Spleen (tissue), 13 donors: ENCODE measurements around the gene CTAGE1. TPM values are rescaled to one million over a fixed set of nuclear protein-coding genes. Genes with fewer than 3 reads are reported as not detected.

ENCODE experiments used
- DNase-seq: peaks from one replicate; pipeline ENCODE4 v3.0.0-alpha.2; 2020
- H3K27ac ChIP-seq, 8 donors: fragments of 200-600 bp; sonication (generic) in 7 of 8; 1 replicate in 4 of 8; 2 replicates in 4 of 8; pipeline versions ENCODE4 v1.5.0 to v1.8.0; 2016 to 2021; ENCODE audit warnings: inconsistent platforms in 4 of 8, mild to moderate bottlenecking in 4 of 8, moderate library complexity in 1 of 8
- H3K27me3 ChIP-seq, 7 donors: fragments of 200-600 bp; sonication (generic) in 6 of 7; replicated peaks in 1 of 7; 1 replicate in 4 of 7; 2 replicates in 3 of 7; pipeline versions ENCODE4 v1.5.0 to v1.8.0; 2016 to 2021; ENCODE audit warnings: inconsistent platforms in 3 of 7, mild to moderate bottlenecking in 1 of 7
- H3K36me3 ChIP-seq, 6 donors: fragments of 200-600 bp; sonication (generic) in 5 of 6; 1 replicate in 4 of 6; 2 replicates in 2 of 6; pipeline versions ENCODE4 v1.5.0 to v1.8.0; 2016 to 2021; ENCODE audit warnings: inconsistent platforms in 2 of 6
- H3K4me1 ChIP-seq, 6 donors: fragments of 200-600 bp; sonication (generic) in 5 of 6; 1 replicate in 3 of 6; 2 replicates in 3 of 6; pipeline versions ENCODE4 v1.5.0 to v1.8.0; 2016 to 2021; ENCODE audit warnings: inconsistent platforms in 3 of 6
- H3K4me3 ChIP-seq, 8 donors: fragments of 200-600 bp; sonication (generic) in 7 of 8; 1 replicate in 4 of 8; 2 replicates in 4 of 8; pipeline versions ENCODE4 v1.5.0 to v1.8.0; 2016 to 2021; ENCODE audit warnings: inconsistent platforms in 4 of 8, mild to moderate bottlenecking in 4 of 8, moderate library complexity in 2 of 8
- H3K9me3 ChIP-seq, 8 donors: fragments of 200-600 bp; sonication (generic) in 7 of 8; 1 replicate in 4 of 8; 2 replicates in 4 of 8; pipeline versions ENCODE4 v1.5.0 to v1.8.0; 2016 to 2021; ENCODE audit warnings: inconsistent platforms in 4 of 8
- CTCF ChIP-seq, 11 experiments: fragments of 200-600 bp in 7 of 11; fragments of 450-650 bp in 4 of 11; sonication (generic) in 4 of 11; IDR thresholded peaks in 8 of 11; conservative IDR thresholded peaks in 3 of 11; 1 replicate in 7 of 11; 2 replicates in 4 of 11; pipeline versions ENCODE4 v1.4.0 to v1.8.0; 2016 to 2021; ENCODE audit warnings: antibody characterized with exemption in 11 of 11, inconsistent platforms in 4 of 11, mild to moderate bottlenecking in 1 of 11
- POLR2A ChIP-seq, 3 donors: fragments of 450-650 bp; IDR thresholded peaks; one replicate each; pipeline ENCODE4 v1.5.1; 2017; ENCODE audit warnings: antibody characterized with exemption in 3 of 3, mild to moderate bottlenecking in 1 of 3
- POLR2AphosphoS5 ChIP-seq, 3 donors: sonication (generic); formaldehyde crosslinking; IDR thresholded peaks; one replicate each; pipeline ENCODE4 v1.5.1; 2017; ENCODE audit warnings: antibody characterized with exemption in 3 of 3
- WGBS, 5 donors: extraction: QIAGEN DNeasy Blood & Tissue Kit in 3 of 5; methylation state at CpG; one replicate each; pipeline versions ENCODE4 v1.1.5 to v1.1.7; 2013 to 2018; 5-methylcytosine and 5-hydroxymethylcytosine counted together
- intact Hi-C: fragments of 100-400 bp; cut with DNase I; formaldehyde crosslinking; loops from one replicate; pipeline ENCODE4 v1.15.0; 2023; ENCODE audit warnings: low total_unique reads
- long read RNA-seq, 2 donors: transcript quantifications; one replicate each; lab custom pipeline, GENCODE V29; 2026
- polyA plus RNA-seq, 3 donors: library from polyadenylated mRNA; stranded (reverse); fragments of 200-250 nt; gene quantifications; one replicate each; pipeline ENCODE4 v1.2.1, GENCODE V29; 2013
- total RNA-seq, 7 donors: library from RNA; depleted of rRNA in 3 of 7; stranded (reverse); fragments of >200 nt in 3 of 7; fragmentation: NEBNext Ultra II Directional in 4 of 7; extraction: Animal tissue kit (Norgen Biotek cat#: 25700) in 4 of 7; gene quantifications; one replicate each; pipeline versions ENCODE4 v1.1.0 to v1.2.1, GENCODE V29; 2016 to 2021
- donor health status: healthy with polysubstance abuse.
- donor health status: DM: no; HTN: no; CAD: no; lungs with moderate emphysema.
- donor health status: DM: no; HTN: no; CAD: no.
- donor health status: Bipolar disorder and iron deficiency.
- donor health status: healthy.
- donor health status: DM: no; HTN: no; CAD: no.
- donor health status: DM: yes; HTN: yes; CAD: no.

Gene CTAGE1
- total RNA-seq, result not detected
- not detected for polyA plus RNA-seq
- long read RNA-seq, donor 1, result 0 reads
- long read RNA-seq, donor 2, result 0 reads

DNA sequence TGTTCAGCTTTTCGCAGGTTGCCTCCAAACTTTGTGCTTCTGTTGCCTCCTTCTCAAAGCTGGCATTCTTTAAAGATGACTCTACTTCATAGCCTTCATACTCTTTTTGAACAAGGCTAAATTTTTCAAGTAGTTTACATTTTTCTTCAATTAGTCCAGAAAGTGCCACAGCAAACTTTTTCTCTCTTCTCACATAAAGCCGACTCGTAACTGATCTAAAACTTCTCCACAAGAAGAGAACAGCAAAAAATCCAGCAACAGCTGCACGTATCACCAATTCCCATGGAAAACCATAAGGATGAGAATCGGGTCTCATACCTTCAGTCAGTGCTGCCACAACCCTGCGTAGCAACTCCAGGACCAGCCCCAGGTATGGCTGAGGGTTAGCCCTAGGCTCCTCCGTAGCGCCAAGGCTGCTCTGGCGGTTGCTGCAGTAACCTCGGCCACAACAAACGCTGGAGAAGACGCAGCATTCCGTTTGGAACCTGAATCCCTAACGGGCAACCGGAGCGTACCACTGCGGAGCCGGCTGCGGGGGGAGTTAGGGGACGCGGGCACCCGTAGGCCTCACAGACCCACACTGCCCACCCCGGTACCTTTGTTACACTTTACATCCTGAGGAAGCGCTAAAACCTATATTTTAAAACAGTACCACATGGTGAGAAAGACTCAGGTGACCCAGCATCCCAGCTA, at the start of gene CTAGE1:
CTAGE1 (minus strand) TSS at position 420 of the 693 bp plus-strand sequence; CDS start at position 316, 104 bp downstream.
- no peaks in the 10 kb centered on the region for H3K27me3 ChIP-seq
- no peaks in the 10 kb centered on the region for H3K36me3 ChIP-seq
- whole genome bisulfite sequencing, 5 donors, result 85 to 89% (median 87%) methylated on average over 20 to 24 of the region's 24 CpGs
- DNase-seq, result no peak
- no peak within 1 kb of the TSS for H3K4me3 ChIP-seq
- intact Hi-C loops, result no loop called here
- no peak for TF ChIP-seq CTCF (IDR thresholded peaks at IDR 0.05 in 8 of 11, conservative IDR thresholded peaks at IDR 0.05 in 3 of 11)
- TF ChIP-seq POLR2AphosphoS5 (IDR thresholded peaks at IDR 0.05), result no peak
- no peak for TF ChIP-seq POLR2A (IDR thresholded peaks at IDR 0.05)
- H3K27ac ChIP-seq, result no peak within 1 kb of the TSS
- no peaks in the 10 kb centered on the region for H3K4me1 ChIP-seq
- H3K9me3 ChIP-seq, result peaks cover 0 to 9% (median 0%) of the 10 kb centered on the region in 8 donors

DNA sequence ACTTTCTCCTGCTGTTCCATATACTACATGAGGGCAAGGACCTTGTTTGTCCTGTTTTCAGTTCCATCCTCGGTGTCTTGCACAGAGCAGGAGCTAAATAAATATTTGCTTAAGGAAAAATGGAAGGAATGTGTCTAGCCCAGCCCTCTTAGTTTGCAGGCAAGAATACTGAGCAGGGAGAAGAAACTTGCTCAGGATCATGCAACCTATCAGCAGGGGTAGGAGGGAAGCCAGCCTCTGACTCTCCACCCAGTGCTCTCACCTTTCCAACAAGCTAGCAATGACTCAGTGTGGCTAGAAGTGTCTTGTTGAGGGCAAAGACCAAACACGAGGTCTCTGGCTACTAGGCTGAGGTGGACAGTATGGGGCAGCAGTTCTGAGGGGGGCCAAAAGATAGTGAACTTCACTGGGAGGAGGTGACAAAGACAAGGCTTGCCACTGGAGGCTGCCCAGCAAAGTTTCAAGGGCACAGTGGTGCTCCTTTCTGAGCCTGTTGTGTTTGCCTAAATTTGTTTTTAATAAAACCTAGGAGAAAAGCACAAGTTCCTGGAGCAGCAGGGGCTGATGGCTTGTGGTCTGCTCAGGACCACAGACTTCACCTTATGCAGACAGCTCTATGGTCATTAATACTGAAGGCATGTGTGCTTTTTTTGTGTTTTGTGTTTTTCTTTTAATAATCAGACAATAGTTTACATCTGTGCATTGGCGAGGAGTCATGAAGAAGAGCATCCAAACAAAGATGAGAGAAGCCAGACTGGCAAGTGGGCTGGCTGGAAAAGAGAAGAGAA, 49.1 kb upstream of the CTAGE1 start:
- H3K27ac ChIP-seq, result no peak overlapping the region
- 73 to 88% (median 77%) methylated on average over 3 of the region's 3 CpGs for WGBS, 5 donors
- peaks cover 0 to 5% (median 0%) of the 10 kb centered on the region in 6 donors for H3K4me1 ChIP-seq
- H3K27me3 ChIP-seq, result no peaks in the 10 kb centered on the region
- no peaks in the 10 kb centered on the region for H3K36me3 ChIP-seq
- intact Hi-C loops, result no loop called here
- no peaks in the 10 kb centered on the region for H3K9me3 ChIP-seq
- TF ChIP-seq CTCF (IDR thresholded peaks at IDR 0.05 in 8 of 11, conservative IDR thresholded peaks at IDR 0.05 in 3 of 11) (no peak), POLR2A (IDR thresholded peaks at IDR 0.05) (no peak), POLR2AphosphoS5 (IDR thresholded peaks at IDR 0.05) (no peak)
- no peak overlapping the region for H3K4me3 ChIP-seq
- no peak for DNase-seq

DNA sequence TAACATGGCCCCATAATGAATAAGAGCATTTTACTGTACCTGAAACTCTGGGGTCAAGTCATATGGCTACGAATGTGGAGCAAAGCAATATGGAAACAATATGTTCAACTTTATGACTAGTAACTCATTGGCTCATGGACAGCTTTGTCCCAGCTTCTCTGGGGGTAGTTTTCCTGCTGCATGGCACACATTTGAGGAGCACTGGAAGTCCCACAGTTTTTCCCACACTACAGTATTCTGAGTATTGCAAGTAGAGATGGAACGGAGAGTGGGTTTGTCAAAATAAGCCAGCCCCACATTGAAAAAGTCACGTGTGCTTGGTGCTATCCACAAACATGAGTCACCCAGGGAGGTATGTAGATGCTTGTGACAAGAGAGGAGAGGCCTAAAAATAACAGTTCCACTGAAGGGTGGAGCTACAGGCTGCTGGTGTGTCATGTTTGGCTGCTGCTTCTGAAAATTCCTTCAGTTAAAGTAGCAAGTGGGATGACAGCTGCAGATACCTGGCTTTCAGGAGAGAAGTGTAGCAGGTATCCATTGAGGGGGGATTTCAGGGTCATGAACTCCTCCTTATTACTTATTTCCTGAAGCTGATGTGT, 48.2 kb upstream of the CTAGE1 start:
- Histone ChIP-seq H3K27me3 (no peaks in the 10 kb centered on the region), H3K27ac (no peak overlapping the region), H3K36me3 (no peaks in the 10 kb centered on the region), H3K4me1 (peaks cover 0 to under 1% (median 0%) of the 10 kb centered on the region in 6 donors), H3K4me3 (no peak overlapping the region), H3K9me3 (no peaks in the 10 kb centered on the region)
- intact Hi-C loops, result no loop called here
- no peak for DNase-seq
- no peak for TF ChIP-seq POLR2A (IDR thresholded peaks at IDR 0.05)
- no peak for TF ChIP-seq CTCF (IDR thresholded peaks at IDR 0.05 in 8 of 11, conservative IDR thresholded peaks at IDR 0.05 in 3 of 11)
- no peak for TF ChIP-seq POLR2AphosphoS5 (IDR thresholded peaks at IDR 0.05)
- WGBS, 5 donors, result 68 to 78% (median 73%) methylated on average over 3 of the region's 3 CpGs

- no peak overlapping the region for H3K4me3 ChIP-seq
- no peaks in the 10 kb centered on the region for H3K27me3 ChIP-seq
- WGBS, 5 donors, result 86 to 94% (median 91%) methylated on average over 5 of the region's 5 CpGs
- no peak overlapping the region for H3K27ac ChIP-seq
- H3K9me3 ChIP-seq, result no peaks in the 10 kb centered on the region
- no peaks in the 10 kb centered on the region for H3K36me3 ChIP-seq
- H3K4me1 ChIP-seq, result no peaks in the 10 kb centered on the region
- TF ChIP-seq CTCF (IDR thresholded peaks at IDR 0.05 in 8 of 11, conservative IDR thresholded peaks at IDR 0.05 in 3 of 11), result no peak
- TF ChIP-seq POLR2A (IDR thresholded peaks at IDR 0.05), result no peak
- no peak for TF ChIP-seq POLR2AphosphoS5 (IDR thresholded peaks at IDR 0.05)
- intact Hi-C loops, result no loop called here
- DNase-seq, result no peak
Observed at GRCh38 chr18:22463076-22463475, 45.4 kb upstream of the CTAGE1 start.
